Neural cell (in vitro differentiated cells): ENCODE results near the gene FMNL1. TPM values are rescaled to one million over a fixed set of nuclear protein-coding genes. Genes with fewer than 3 reads are reported as not detected.

Experiments used
- H2AFZ ChIP-seq: fragments of 200-600, 300-800 bp; sonication (generic), shearing (Covaris generic); 2 replicates; pipeline ENCODE4 v1.6.0; 2014; ENCODE audit warnings: low read depth, mild to moderate bottlenecking, antibody characterized with exemption, low read length, moderate library complexity
- H3F3A ChIP-seq: fragments of 200-600 bp; shearing (Covaris generic); 2 replicates; pipeline ENCODE4 v1.6.1; 2016; ENCODE audit warnings: mild to moderate bottlenecking, moderate library complexity, mixed read lengths, antibody characterized with exemption, low read length; ENCODE audit not compliant: insufficient read depth, poor library complexity, severe bottlenecking
- H3K27ac ChIP-seq: fragments of 200-600, 300-800 bp; sonication (generic), shearing (Covaris generic); 2 replicates; pipeline ENCODE4 v1.5.1; 2014; ENCODE audit warnings: mild to moderate bottlenecking, low read length, moderate library complexity
- H3K27me3 ChIP-seq: fragments of 300-800, 200-600 bp; sonication (generic), shearing (Covaris generic); 2 replicates; pipeline ENCODE4 v1.6.0; 2014; ENCODE audit warnings: mild to moderate bottlenecking, low read depth, low read length, moderate library complexity; ENCODE audit not compliant: insufficient read depth
- H3K36me3 ChIP-seq: fragments of 300-800, 200-600 bp; sonication (generic), shearing (Covaris generic); 2 replicates; pipeline ENCODE4 v1.5.1; 2014; ENCODE audit warnings: mild to moderate bottlenecking, antibody characterized with exemption, low read length, moderate library complexity; ENCODE audit not compliant: insufficient read depth
- H3K4me2 ChIP-seq: fragments of 300-800, 200-600 bp; sonication (generic), shearing (Covaris generic); 2 replicates; pipeline ENCODE4 v1.6.0; 2014; ENCODE audit warnings: mild to moderate bottlenecking, low read length
- H3K4me3 ChIP-seq: fragments of 300-800, 200-600 bp; sonication (generic), shearing (Covaris generic); 2 replicates; pipeline ENCODE4 v1.5.1; 2014; ENCODE audit warnings: mild to moderate bottlenecking, low read length, moderate library complexity
- H3K79me2 ChIP-seq: fragments of 200-600 bp; shearing (Covaris generic); replicated peaks from 2 replicates; pipeline ENCODE4 v1.6.0; 2014; ENCODE audit warnings: mild to moderate bottlenecking, low read length, moderate library complexity; ENCODE audit not compliant: insufficient read depth
- H3K9ac ChIP-seq: fragments of 300-800, 200-600 bp; sonication (generic), shearing (Covaris generic); 2 replicates; pipeline ENCODE4 v1.6.1; 2016; ENCODE audit warnings: mild to moderate bottlenecking, low read length, mixed read lengths
- H3K9me2 ChIP-seq: fragments of 200-600 bp; shearing (Covaris generic); 2 replicates; pipeline ENCODE4 v1.6.1; 2016; ENCODE audit warnings: mild to moderate bottlenecking, low read length, mixed read lengths; ENCODE audit not compliant: insufficient read depth
- H3K9me3 ChIP-seq: fragments of 200-600, 300-800 bp; sonication (generic), shearing (Covaris generic); 2 replicates; pipeline ENCODE4 v1.6.1; 2016; ENCODE audit warnings: mild to moderate bottlenecking, mixed run types, low read length, moderate library complexity, mixed read lengths
- H4K20me1 ChIP-seq: fragments of 200-600 bp; shearing (Covaris generic); 2 replicates; pipeline ENCODE4 v1.6.1; 2016; ENCODE audit warnings: mild to moderate bottlenecking, mixed run types; ENCODE audit not compliant: insufficient read depth
- CTCF ChIP-seq: fragments of 450-650 bp; IDR thresholded peaks from 2 replicates; pipeline ENCODE4 v1.5.1; 2014; ENCODE audit warnings: antibody characterized with exemption, mild to moderate bottlenecking, moderate library complexity; ENCODE audit not compliant: poor library complexity, severe bottlenecking
- EP300 ChIP-seq: fragments of 450-650 bp; conservative IDR thresholded peaks from 2 replicates; pipeline ENCODE4 v1.6.1; 2014; ENCODE audit warnings: antibody characterized with exemption, mild to moderate bottlenecking, moderate library complexity; ENCODE audit not compliant: poor library complexity, severe bottlenecking
- EZH2 ChIP-seq: fragments of 200-600, 300-800 bp; shearing (Covaris generic), sonication (generic); IDR thresholded peaks from 2 replicates; pipeline ENCODE4 v1.6.1; 2014; ENCODE audit warnings: antibody characterized with exemption, low read length, borderline replicate concordance, mild to moderate bottlenecking; ENCODE audit not compliant: insufficient read depth, poor library complexity, severe bottlenecking
- MXI1 ChIP-seq: fragments of 450-650 bp; conservative IDR thresholded peaks from 2 replicates; pipeline ENCODE4 v1.6.1; 2014; ENCODE audit warnings: antibody characterized with exemption, mild to moderate bottlenecking; ENCODE audit not compliant: poor library complexity, severe bottlenecking
- POLR2AphosphoS5 ChIP-seq: IDR thresholded peaks from 2 replicates; pipeline ENCODE4 v1.6.1; 2012
- RAD21 ChIP-seq: fragments of 450-650 bp; conservative IDR thresholded peaks from 2 replicates; pipeline ENCODE4 v1.6.1; 2014; ENCODE audit warnings: antibody characterized with exemption, mild to moderate bottlenecking, moderate library complexity
- REST ChIP-seq: IDR thresholded peaks from 2 replicates; pipeline ENCODE4 v1.6.1; 2012; ENCODE audit warnings: borderline replicate concordance
- SMC3 ChIP-seq: fragments of 450-650 bp; conservative IDR thresholded peaks from 2 replicates; pipeline ENCODE4 v1.6.1; 2014; ENCODE audit warnings: antibody characterized with exemption, mild to moderate bottlenecking, moderate library complexity; ENCODE audit not compliant: poor library complexity
- TAF1 ChIP-seq: IDR thresholded peaks from 2 replicates; pipeline ENCODE4 v1.6.1; 2012; ENCODE audit warnings: low read depth
- polyA plus RNA-seq: library from polyadenylated mRNA; depleted of rRNA; stranded (reverse); fragments of >200 nt; gene quantifications from 2 replicates; pipeline ENCODE4 v1.2.3, GENCODE V29; 2014

The FMNL1 gene
- polyA plus RNA-seq, 1 donor from 2014 or later, result 5.6 TPM

GRCh38 chr17:45228763-45229539 is 7.3 kb downstream of the FMNL1 start:
- no peak overlapping the region for H3K9ac ChIP-seq
- TF ChIP-seq RAD21 (no peak), EZH2 (no peak), EP300 (no peak), TAF1 (no peak), CTCF (no peak), MXI1 (no peak), SMC3 (no peak), POLR2AphosphoS5 (no peak), REST (no peak)
- no peak overlapping the region for H3K4me3 ChIP-seq

GRCh38 chr17:45229681-45230409 is 8.2 kb downstream of the FMNL1 start:
- H3K79me2 ChIP-seq, result no peaks in the 10 kb centered on the region
- no peaks in the 10 kb centered on the region for H3K27me3 ChIP-seq
- no peak overlapping the region for H3K4me3 ChIP-seq
- H3K9me2 ChIP-seq, result no peaks in the 10 kb centered on the region
- no peaks in the 10 kb centered on the region for H4K20me1 ChIP-seq
- H3K27ac ChIP-seq, result no peak overlapping the region
- no peaks in the 10 kb centered on the region for H3K36me3 ChIP-seq
- TF ChIP-seq POLR2AphosphoS5, result no peak
- TF ChIP-seq CTCF, result no peak
- no peak for TF ChIP-seq SMC3
- no peak for TF ChIP-seq EZH2
- no peak for TF ChIP-seq EP300
- no peak for TF ChIP-seq MXI1
- TF ChIP-seq RAD21, result no peak
- TF ChIP-seq TAF1, result no peak
- no peak for TF ChIP-seq REST
- H3K9ac ChIP-seq, result no peak overlapping the region
- H3K4me2 ChIP-seq, result no peak overlapping the region
- no peaks in the 10 kb centered on the region for H3F3A ChIP-seq
- no peak overlapping the region for H2AFZ ChIP-seq
- no peaks in the 10 kb centered on the region for H3K9me3 ChIP-seq

More at GRCh38 chr17:45228763-45229539, 7.3 kb downstream of the FMNL1 start:
- no peaks in the 10 kb centered on the region for H3K79me2 ChIP-seq
- no peaks in the 10 kb centered on the region for H3K9me3 ChIP-seq
- no peak overlapping the region for H3K4me2 ChIP-seq
- H4K20me1 ChIP-seq, result no peaks in the 10 kb centered on the region
- H3K9me2 ChIP-seq, result no peaks in the 10 kb centered on the region
- peaks cover 3% of the 10 kb centered on the region for H3K27me3 ChIP-seq
- H2AFZ ChIP-seq, result no peak overlapping the region
- H3K36me3 ChIP-seq, result no peaks in the 10 kb centered on the region
- no peaks in the 10 kb centered on the region for H3F3A ChIP-seq
- H3K27ac ChIP-seq, result no peak overlapping the region
